ENCODE measurements around the gene DNM3.

DNA sequence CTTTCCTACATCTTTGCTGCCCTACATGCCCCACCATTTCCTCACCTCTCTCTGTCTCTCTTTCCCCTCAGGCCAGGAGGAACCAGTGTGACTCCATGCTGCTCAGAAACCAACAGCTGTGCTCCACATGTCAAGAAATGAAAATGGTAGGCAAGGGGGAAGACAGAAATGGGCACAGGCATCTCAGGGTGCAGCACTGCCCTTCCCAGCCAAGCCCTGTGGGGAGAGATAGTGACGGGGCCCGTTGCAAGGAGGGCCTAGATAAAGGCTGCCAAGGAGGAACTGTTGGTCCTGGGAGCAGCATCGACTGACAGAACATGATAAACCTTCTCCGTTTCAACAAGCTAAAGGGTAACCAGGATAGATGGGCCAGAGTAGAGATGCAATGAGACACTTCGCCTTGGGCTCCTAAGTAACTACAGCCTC is 615.1 kb downstream of the DNM3 start:
- TF ChIP-seq, protein P1, sequence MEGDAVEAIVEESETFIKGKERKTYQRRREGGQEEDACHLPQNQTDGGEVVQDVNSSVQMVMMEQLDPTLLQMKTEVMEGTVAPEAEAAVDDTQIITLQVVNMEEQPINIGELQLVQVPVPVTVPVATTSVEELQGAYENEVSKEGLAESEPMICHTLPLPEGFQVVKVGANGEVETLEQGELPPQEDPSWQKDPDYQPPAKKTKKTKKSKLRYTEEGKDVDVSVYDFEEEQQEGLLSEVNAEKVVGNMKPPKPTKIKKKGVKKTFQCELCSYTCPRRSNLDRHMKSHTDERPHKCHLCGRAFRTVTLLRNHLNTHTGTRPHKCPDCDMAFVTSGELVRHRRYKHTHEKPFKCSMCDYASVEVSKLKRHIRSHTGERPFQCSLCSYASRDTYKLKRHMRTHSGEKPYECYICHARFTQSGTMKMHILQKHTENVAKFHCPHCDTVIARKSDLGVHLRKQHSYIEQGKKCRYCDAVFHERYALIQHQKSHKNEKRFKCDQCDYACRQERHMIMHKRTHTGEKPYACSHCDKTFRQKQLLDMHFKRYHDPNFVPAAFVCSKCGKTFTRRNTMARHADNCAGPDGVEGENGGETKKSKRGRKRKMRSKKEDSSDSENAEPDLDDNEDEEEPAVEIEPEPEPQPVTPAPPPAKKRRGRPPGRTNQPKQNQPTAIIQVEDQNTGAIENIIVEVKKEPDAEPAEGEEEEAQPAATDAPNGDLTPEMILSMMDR (IDR thresholded peaks at IDR 0.05): no peak
- TF ChIP-seq POLR2A (IDR thresholded peaks at IDR 0.05): no peak

All from lower leg skin (tissue), 3 donors.